IPS-NIHi7 (cell line): ENCODE data around the gene SETD3.

Experiments used
- DNase-seq: peaks from one replicate; pipeline ENCODE4 v3.0.0; 2012; ENCODE audit warnings: mixed read lengths; ENCODE audit errors: extremely low spot score

Gene SETD3

GRCh38 chr14:99395909-99396530, 84.6 kb downstream of the SETD3 start:
- no peak for DNase-seq

GRCh38 chr14:99394602-99395156, 86.0 kb downstream of the SETD3 start:
- DNase-seq: no peak

GRCh38 chr14:99393059-99393655, 87.5 kb downstream of the SETD3 start:
- peak; percentile 77 for DNase-seq

- DNase-seq: no peak
These were observed 89.0 kb downstream of the SETD3 start for GRCh38 chr14:99391671-99392070.

- peak; percentile 90 for DNase-seq
These were observed 91.4 kb downstream of the SETD3 start for GRCh38 chr14:99389174-99389826.

- DNase-seq: no peak
These were observed 92.4 kb downstream of the SETD3 start for GRCh38 chr14:99388286-99388685.

GRCh38 chr14:99387880-99388279, 92.8 kb downstream of the SETD3 start:
- no peak for DNase-seq

GRCh38 chr14:99384450-99385417, 95.9 kb downstream of the SETD3 start:
- DNase-seq: no peak

- DNase-seq: no peak
These were observed 96.9 kb downstream of the SETD3 start for GRCh38 chr14:99383472-99384449.

GRCh38 chr14:99382781-99383471, 97.7 kb downstream of the SETD3 start:
- no peak for DNase-seq

GRCh38 chr14:99382071-99382470, 98.6 kb downstream of the SETD3 start:
- no peak for DNase-seq

GRCh38 chr14:99381688-99382060, 99.0 kb downstream of the SETD3 start:
- DNase-seq: no peak

GRCh38 chr14:99380991-99381687, 99.5 kb downstream of the SETD3 start:
- DNase-seq: no peak

GRCh38 chr14:99380402-99380801, 100.3 kb downstream of the SETD3 start:
- DNase-seq: no peak

- DNase-seq: no peak
These were observed 101.9 kb downstream of the SETD3 start for GRCh38 chr14:99378782-99379214.

- DNase-seq: no peak
These were observed 102.7 kb downstream of the SETD3 start for GRCh38 chr14:99377951-99378350.

GRCh38 chr14:99374964-99375363, 105.7 kb downstream of the SETD3 start:
- no peak for DNase-seq

- peak; percentile 71 for DNase-seq
These were observed 116.9 kb downstream of the SETD3 start for GRCh38 chr14:99363616-99364290.

GRCh38 chr14:99363051-99363450, 117.6 kb downstream of the SETD3 start:
- no peak for DNase-seq
